H1 (cell line): ENCODE results near the gene ZNF490. TPM values are rescaled to one million over a fixed set of nuclear protein-coding genes. Genes with fewer than 3 reads are reported as not detected.

Experiments used
- CTCF ChIA-PET: fragments of 300-600 bp; sonication (Branson Sonifier 250); formaldehyde crosslinking; loops from one replicate; lab custom pipeline; 2021; ENCODE audit not compliant: partially characterized antibody; lab: Charles Lee
- POLR2A ChIA-PET: fragments of 300-600 bp; sonication (Branson Sonifier 250); formaldehyde crosslinking; loops from one replicate; lab custom pipeline; 2021; ENCODE audit warnings: inconsistent platforms; ENCODE audit not compliant: partially characterized antibody; lab: Charles Lee
- DNase-seq, 2 experiments: peaks; one replicate each; pipeline versions ENCODE4 v3.0.0 to v3.0.0-alpha.2; 2010 to 2022; ENCODE audit warnings: low spot score in 2 of 2, low read depth in 1 of 2, mixed read lengths in 1 of 2
- FAIRE-seq: peaks from 2 replicates; lab custom pipeline; 2011; peaks lifted over from hg19 to GRCh38; lab: Jason Lieb, UNC
- H2AFZ ChIP-seq: 2 replicates; pipeline ENCODE4 v1.8.1; 2012; ENCODE audit warnings: low read length, inconsistent platforms
- H2AK5ac ChIP-seq: 2 replicates; pipeline ENCODE4 v1.6.1; 2013; ENCODE audit warnings: low read depth, low read length
- H2BK120ac ChIP-seq: replicated peaks from 2 replicates; pipeline ENCODE3; 2013; ENCODE audit warnings: low read depth, low read length, inconsistent platforms
- H2BK12ac ChIP-seq: 2 replicates; pipeline ENCODE4 v1.6.1; 2013; ENCODE audit warnings: low read depth, low read length
- H2BK15ac ChIP-seq: 2 replicates; pipeline ENCODE4 v1.6.1; 2013; ENCODE audit warnings: low read length
- H2BK20ac ChIP-seq: 2 replicates; pipeline ENCODE4 v1.6.1; 2013; ENCODE audit warnings: low read length
- H2BK5ac ChIP-seq: 2 replicates; pipeline ENCODE4 v1.6.1; 2013; ENCODE audit warnings: low read depth, low read length
- H3K14ac ChIP-seq: 2 replicates; pipeline ENCODE4 v1.6.1; 2013; ENCODE audit warnings: inconsistent platforms; ENCODE audit not compliant: insufficient read length
- H3K18ac ChIP-seq: 2 replicates; pipeline ENCODE4 v1.6.1; 2013; ENCODE audit warnings: low read length; ENCODE audit errors: extremely low read depth
- H3K23ac ChIP-seq: 2 replicates; pipeline ENCODE4 v1.6.1; 2013; ENCODE audit warnings: inconsistent platforms; ENCODE audit not compliant: insufficient read length
- H3K23me2 ChIP-seq: 2 replicates; pipeline ENCODE4 v1.6.1; 2013; ENCODE audit warnings: low read depth, low read length
- H3K27ac ChIP-seq: 2 replicates; pipeline ENCODE4 v1.6.1; 2011; ENCODE audit warnings: low read depth, low read length, inconsistent platforms
- H3K27me3 ChIP-seq, 4 experiments: replicated peaks in 1 of 4; 1 replicate in 1 of 4; 2 replicates in 3 of 4; pipeline versions ENCODE4 v1.6.1 to v1.8.1; 2011 to 2013; ENCODE audit warnings: low read length in 3 of 4, mild to moderate bottlenecking in 3 of 4, inconsistent platforms in 2 of 4, mixed read lengths in 2 of 4, moderate library complexity in 1 of 4; ENCODE audit not compliant: control insufficient read depth in 3 of 4, insufficient read depth in 3 of 4; ENCODE audit errors: extremely low read depth in 1 of 4
- H3K36me3 ChIP-seq, 4 experiments: 2 replicates each; pipeline versions ENCODE4 v1.6.1 to v1.8.1; 2011 to 2013; ENCODE audit warnings: mild to moderate bottlenecking in 4 of 4, low read length in 3 of 4, moderate library complexity in 2 of 4, control low read depth in 1 of 4, inconsistent platforms in 1 of 4; ENCODE audit not compliant: insufficient read depth in 4 of 4, control insufficient read depth in 2 of 4
- H3K4ac ChIP-seq: replicated peaks from 2 replicates; pipeline ENCODE3; 2013; ENCODE audit warnings: low read length, low read depth, mixed read lengths, inconsistent platforms; ENCODE audit not compliant: insufficient read length
- H3K4me1 ChIP-seq, 4 experiments: replicated peaks in 1 of 4; 1 replicate in 1 of 4; 2 replicates in 3 of 4; pipeline versions ENCODE4 v1.6.1 to v1.8.1; 2011 to 2013; ENCODE audit warnings: low read length in 3 of 4, inconsistent platforms in 2 of 4, mixed read lengths in 1 of 4; ENCODE audit not compliant: insufficient read depth in 4 of 4, control insufficient read depth in 3 of 4
- H3K4me2 ChIP-seq, 2 experiments: 2 replicates each; pipeline versions ENCODE4 v1.6.1 to v1.8.1; 2011 to 2013; ENCODE audit warnings: low read depth in 2 of 2, low read length in 2 of 2, control low read depth in 1 of 2, inconsistent platforms in 1 of 2, mild to moderate bottlenecking in 1 of 2; ENCODE audit not compliant: insufficient read depth in 1 of 2
- H3K4me3 ChIP-seq, 4 experiments: fragments of 200-600, 300-600 bp in 1 of 4; sonication (generic), shearing (Covaris generic), sonication (Bioruptor Twin) in 1 of 4; 2 replicates each; pipeline versions ENCODE4 v1.5.1 to v1.8.1; 2011 to 2016; ENCODE audit warnings: low read length in 4 of 4, low read depth in 3 of 4, control low read depth in 2 of 4, inconsistent platforms in 2 of 4, mild to moderate bottlenecking in 2 of 4, mixed read lengths in 1 of 4, moderate library complexity in 1 of 4; ENCODE audit not compliant: insufficient read depth in 2 of 4; ENCODE audit errors: extremely low read depth in 1 of 4
- H3K56ac ChIP-seq: replicated peaks from 2 replicates; pipeline ENCODE3; 2013; ENCODE audit warnings: low read depth, mild to moderate bottlenecking, mixed read lengths, low read length, inconsistent platforms; ENCODE audit not compliant: insufficient read length
- H3K79me1 ChIP-seq: 2 replicates; pipeline ENCODE4 v1.6.1; 2013; ENCODE audit warnings: low read depth, low read length, control low read depth
- H3K79me2 ChIP-seq, 2 experiments: 2 replicates each; pipeline versions ENCODE4 v1.6.1 to v1.8.1; 2012 to 2013; ENCODE audit warnings: low read length in 2 of 2, mild to moderate bottlenecking in 2 of 2, inconsistent platforms in 1 of 2; ENCODE audit not compliant: insufficient read depth in 2 of 2, control insufficient read depth in 1 of 2
- H3K9ac ChIP-seq, 4 experiments: replicated peaks in 1 of 4; 1 replicate in 1 of 4; 2 replicates in 3 of 4; pipeline versions ENCODE4 v1.6.1 to v1.8.1; 2011 to 2013; ENCODE audit warnings: low read depth in 3 of 4, low read length in 3 of 4, control low read depth in 2 of 4, mild to moderate bottlenecking in 2 of 4, moderate library complexity in 2 of 4, inconsistent platforms in 1 of 4; ENCODE audit errors: extremely low read depth in 1 of 4
- H3K9me3 ChIP-seq, 2 experiments: 2 replicates each; pipeline versions ENCODE4 v1.6.1 to v1.8.1; 2012 to 2013; ENCODE audit warnings: mild to moderate bottlenecking in 2 of 2, moderate library complexity in 2 of 2, control low read depth in 1 of 2, inconsistent platforms in 1 of 2, low read depth in 1 of 2, low read length in 1 of 2, mixed read lengths in 1 of 2; ENCODE audit not compliant: insufficient read depth in 2 of 2
- H4K20me1 ChIP-seq, 2 experiments: replicated peaks in 1 of 2; 2 replicates each; pipeline versions ENCODE3 to v1.8.1; 2011 to 2013; ENCODE audit warnings: inconsistent platforms in 2 of 2, low read length in 2 of 2, mild to moderate bottlenecking in 1 of 2; ENCODE audit not compliant: insufficient read depth in 2 of 2, control insufficient read depth in 1 of 2
- H4K5ac ChIP-seq: 2 replicates; pipeline ENCODE4 v1.6.1; 2013; ENCODE audit warnings: low read length, low read depth, mixed read lengths, inconsistent platforms; ENCODE audit not compliant: insufficient read length
- H4K8ac ChIP-seq: 2 replicates; pipeline ENCODE4 v1.8.0; 2013; ENCODE audit warnings: mild to moderate bottlenecking, moderate library complexity, low read length, inconsistent platforms; ENCODE audit not compliant: insufficient read depth; ENCODE audit errors: extremely low read depth
- H4K91ac ChIP-seq: replicated peaks from 2 replicates; pipeline ENCODE3; 2013; ENCODE audit warnings: low read length, mixed read lengths, inconsistent platforms; ENCODE audit not compliant: insufficient read length
- KDM4A ChIP-seq: IDR thresholded peaks from one replicate; pipeline ENCODE4 v1.7.1; 2012; ENCODE audit warnings: low read depth, mild to moderate bottlenecking, moderate library complexity, low read length, inconsistent platforms; ENCODE audit not compliant: severe bottlenecking
- TCF12 ChIP-seq: IDR thresholded peaks from 2 replicates; pipeline ENCODE4 v1.6.1; 2011; ENCODE audit warnings: low read depth, mild to moderate bottlenecking, low read length
- ZNF274 ChIP-seq: IDR thresholded peaks from 2 replicates; pipeline ENCODE4 v1.7.0; 2012; ENCODE audit warnings: low read length, borderline replicate concordance; ENCODE audit errors: extremely low read depth
- WGBS, 2 experiments: shearing (Covaris generic) in 1 of 2; methylation state at CpG; one replicate each; pipeline versions ENCODE4 v1.1.6 to v1.1.7; 2013 to 2015; ENCODE audit warnings: low lambda C conversion rate in 2 of 2, mixed read lengths in 2 of 2, inconsistent platforms in 1 of 2, low coverage in 1 of 2, missing lambda C conversion rate in 1 of 2; ENCODE audit not compliant: insufficient replicate concordance in 2 of 2, insufficient coverage in 1 of 2, insufficient read length in 1 of 2; ENCODE audit errors: extremely low coverage in 1 of 2, missing lambda C conversion rate in 1 of 2; 5-methylcytosine and 5-hydroxymethylcytosine counted together
- polyA plus RNA-seq, 7 experiments: library from polyadenylated mRNA; depleted of rRNA in 3 of 7; stranded (reverse) in 5 of 7; unstranded in 2 of 7; fragments of >200 nt in 5 of 7; fragments of 200-250 nt in 2 of 7; gene quantifications; 1 replicate in 5 of 7; 2 replicates in 1 of 7; 4 replicates in 1 of 7; pipeline versions ENCODE4 v1.2.1 to v1.2.3, GENCODE V29; 2011 to 2013; ENCODE audit warnings: missing spikeins in 2 of 7, mixed read lengths in 2 of 7
- total RNA-seq: library from RNA; stranded (reverse); fragmentation: NEBNext Ultra II Directional; extraction: Animal tissue kit (Norgen Biotek cat#: 25700); gene quantifications from 2 replicates; pipeline ENCODE4 v1.2.1, GENCODE V29; 2021

ZNF490 gene
- total and polyA plus RNA-seq, 2 of the 8 experiments (the other 6 are each of a cell fraction or from before 2014, with no cell fraction given) = 1.7 to 9.0 TPM

GRCh38 chr19:12628040-12629022 is 17.7 kb upstream of the ZNF490 start:
- peaks cover 34 to 39% of the 10 kb centered on the region in 2 experiments for H3K9me3 ChIP-seq
- peaks cover 9 to 74% (median 52%) of the 10 kb centered on the region in 4 experiments for H3K36me3 ChIP-seq
- H4K5ac ChIP-seq = no peak overlapping the region
- peak overlapping the region in 1 of 4 experiments; percentile 17; a peak in 1 of 8 replicates for H3K4me3 ChIP-seq
- no peak overlapping the region for H3K4me2 ChIP-seq
- no peak overlapping the region for H2BK120ac ChIP-seq
- H2AFZ ChIP-seq = no peak overlapping the region
- no peaks in the 10 kb centered on the region for H3K4me1 ChIP-seq
- no peaks in the 10 kb centered on the region for H4K20me1 ChIP-seq
- no peak overlapping the region for H2BK5ac ChIP-seq
- H3K79me1 ChIP-seq = no peaks in the 10 kb centered on the region
- DNase-seq = no peak
- H3K9ac ChIP-seq = no peak overlapping the region
- H2BK20ac ChIP-seq = no peak overlapping the region
- no peak overlapping the region for H4K91ac ChIP-seq
- H3K56ac ChIP-seq = no peak overlapping the region
- H3K23me2 ChIP-seq = no peaks in the 10 kb centered on the region
- no peak overlapping the region for H3K27ac ChIP-seq
- no peak overlapping the region for H3K4ac ChIP-seq
- no peak overlapping the region for H2BK12ac ChIP-seq
- no peak overlapping the region for H2AK5ac ChIP-seq
- ChIA-PET POLR2A (interaction anchor here (0.6 to 1.0 kb wide), 2 partner anchors 10 to 47 kb away, joined by 3 read pairs; no protein-coding TSS in a partner anchor), CTCF (no interaction called here)
- H3K14ac ChIP-seq = no peak overlapping the region
- no peak overlapping the region; the same call in 1 of the 2 replicates for H4K8ac ChIP-seq
- FAIRE-seq = no peak
- H3K18ac ChIP-seq = no peak overlapping the region
- H2BK15ac ChIP-seq = no peak overlapping the region
- no peaks in the 10 kb centered on the region for H3K27me3 ChIP-seq
- H3K23ac ChIP-seq = no peak overlapping the region
- TF ChIP-seq KDM4A = no peak
- TF ChIP-seq TCF12 = 0 out of 2 replicates have a peak, but pooled peaks have one; percentile 39
- TF ChIP-seq ZNF274 = peak; percentile 71
- peaks cover 0 to 2% of the 10 kb centered on the region in 2 experiments; a peak in 1 of 4 replicates for H3K79me2 ChIP-seq
- WGBS, 2 experiments = 95% methylated on average over 17 of the region's 17 CpGs; no CpG with 5 or more reads in 1 of the 2 experiments
